GM11168 (cell line): ENCODE measurements around the gene GLDN.

ENCODE experiments used
- in situ Hi-C: fragments of 300-500 bp; cut with MboI; formaldehyde crosslinking; loops from one replicate; pipeline ENCODE4 v1.12.0; 2022; ENCODE audit warnings: low sequenced_read_pairs; ENCODE audit not compliant: unreplicated experiment

Gene GLDN

DNA sequence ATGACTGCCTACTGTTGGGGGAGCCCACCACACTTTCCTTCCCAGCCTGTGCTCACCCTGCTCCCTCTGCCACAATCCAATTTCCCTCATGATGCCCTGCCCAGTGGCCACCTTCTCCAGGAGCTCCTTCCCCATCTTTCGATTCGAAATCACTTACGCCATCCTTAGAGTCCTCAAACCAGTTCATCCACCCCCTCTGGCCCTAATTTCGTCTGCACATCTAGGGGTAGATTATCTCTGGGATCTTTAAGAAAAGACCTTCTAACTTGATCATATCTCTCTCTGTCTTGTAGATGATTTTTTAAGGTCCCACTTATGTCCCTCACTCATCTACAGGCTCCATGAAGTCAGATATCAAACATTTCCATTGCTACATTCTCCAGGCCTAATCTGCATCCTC, 20.1 kb upstream of the GLDN start:
- in situ Hi-C loops = no loop called here

DNA sequence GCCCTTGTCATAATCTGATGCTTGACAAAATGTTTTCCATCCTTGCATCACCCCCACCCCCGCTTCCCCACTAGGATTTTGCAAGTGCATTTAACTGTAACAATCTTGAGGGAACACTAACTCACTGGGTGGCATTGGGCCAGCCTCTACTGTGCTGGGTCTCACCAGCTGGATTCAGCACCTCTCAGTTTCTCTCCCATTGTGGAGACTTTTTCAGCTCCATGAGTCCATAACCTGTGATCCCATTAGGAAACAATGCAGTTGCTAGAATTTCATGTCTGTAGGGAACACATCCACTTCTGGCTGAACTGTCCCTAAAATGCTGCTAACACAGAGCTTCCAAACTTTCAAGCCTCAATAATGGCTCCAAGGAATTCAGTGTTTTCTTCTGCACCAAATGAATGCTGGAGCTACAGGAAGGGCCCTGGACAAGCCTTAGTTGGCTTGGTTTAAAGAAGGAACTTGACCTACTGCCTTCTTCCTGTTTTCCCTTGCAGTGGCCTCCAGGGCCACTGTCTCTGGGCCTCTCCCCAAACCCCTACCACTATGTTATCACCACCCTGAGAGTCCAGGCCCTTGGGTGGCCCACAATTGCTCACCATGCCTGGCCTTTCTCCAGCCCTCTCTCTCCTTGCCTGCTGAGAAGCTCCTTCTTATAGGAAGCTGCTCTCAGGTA, 18.7 kb upstream of the GLDN start:
- in situ Hi-C loops = no loop called here

DNA sequence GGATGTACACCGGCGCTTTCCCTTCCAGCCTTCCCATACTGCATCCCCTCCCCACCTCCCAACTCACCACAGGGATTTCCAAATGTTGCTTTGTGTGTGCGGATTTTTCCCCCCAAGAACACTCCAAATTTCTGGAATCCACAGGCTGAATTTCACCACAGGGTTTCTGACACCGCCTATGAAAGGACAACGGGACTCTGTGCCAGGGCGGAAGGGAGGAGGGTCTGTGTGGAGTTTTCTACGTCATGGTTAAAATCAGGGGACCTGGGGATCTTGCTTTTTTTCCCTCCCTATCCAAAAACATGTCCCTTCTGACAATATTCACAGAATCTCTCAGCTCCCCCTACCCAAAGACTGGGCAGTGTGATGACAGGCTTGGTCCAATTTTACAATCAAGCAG, 17.7 kb upstream of the GLDN start:
- in situ Hi-C loops = no loop called here

DNA sequence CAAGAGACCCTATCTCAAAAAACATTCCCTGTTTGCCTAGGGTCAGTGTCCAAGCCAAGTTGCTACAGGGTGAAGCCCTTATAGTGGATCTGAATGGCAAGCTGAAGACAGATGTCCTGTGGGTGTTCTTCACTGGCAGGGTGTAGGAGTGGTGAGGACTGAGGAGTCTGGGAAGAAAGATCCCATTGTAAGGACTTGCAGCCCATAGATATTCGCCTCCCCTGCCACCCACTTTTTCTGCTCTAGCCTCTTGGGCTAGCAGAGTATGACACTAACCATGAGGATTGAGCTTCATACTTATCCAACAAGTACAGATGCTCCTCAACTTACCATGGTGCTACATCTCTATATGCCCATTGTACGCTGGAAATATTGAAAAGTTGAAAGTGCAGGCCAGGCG, 16.3 kb upstream of the GLDN start:
- in situ Hi-C loops = no loop called here

DNA sequence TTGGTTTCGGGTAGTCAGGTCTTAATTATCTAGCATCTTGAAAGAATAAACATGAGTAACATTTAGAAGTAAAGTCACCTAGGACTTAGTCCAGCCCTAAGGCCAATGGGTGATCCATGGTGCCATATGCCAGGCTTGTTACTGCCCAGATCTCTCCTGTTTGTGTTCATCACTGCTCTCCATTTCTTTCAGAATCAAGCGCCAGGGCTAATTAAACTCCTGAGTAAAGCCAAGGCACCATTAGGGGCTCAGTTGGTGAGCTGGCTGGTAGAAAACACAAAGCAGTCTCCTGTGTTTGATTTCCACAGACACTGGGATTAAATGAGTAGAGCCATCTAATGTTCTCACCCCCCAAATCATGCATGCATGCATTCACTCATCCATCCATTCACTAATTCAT, 14.4 kb upstream of the GLDN start:
- in situ Hi-C loops = no loop called here

DNA sequence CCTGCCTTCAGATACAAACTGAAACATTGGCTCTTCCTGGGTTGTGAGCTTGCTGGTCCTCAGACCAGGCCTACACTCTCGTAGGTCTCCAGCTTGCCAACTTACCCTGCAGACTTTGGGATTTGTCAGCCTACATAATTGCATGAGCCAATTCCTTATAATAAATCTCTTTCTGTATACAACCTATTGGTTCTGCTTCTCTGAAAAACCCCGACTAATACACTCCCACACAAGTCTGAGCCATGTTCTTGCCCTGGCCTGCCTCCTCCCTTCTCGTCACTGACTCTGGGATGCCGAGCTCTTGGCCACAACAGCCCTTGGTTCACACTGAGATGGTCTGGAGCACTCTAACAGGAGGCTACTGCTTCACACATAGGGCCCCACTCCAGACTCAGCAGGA, 12.5 kb upstream of the GLDN start:
- in situ Hi-C loops = no loop called here

DNA sequence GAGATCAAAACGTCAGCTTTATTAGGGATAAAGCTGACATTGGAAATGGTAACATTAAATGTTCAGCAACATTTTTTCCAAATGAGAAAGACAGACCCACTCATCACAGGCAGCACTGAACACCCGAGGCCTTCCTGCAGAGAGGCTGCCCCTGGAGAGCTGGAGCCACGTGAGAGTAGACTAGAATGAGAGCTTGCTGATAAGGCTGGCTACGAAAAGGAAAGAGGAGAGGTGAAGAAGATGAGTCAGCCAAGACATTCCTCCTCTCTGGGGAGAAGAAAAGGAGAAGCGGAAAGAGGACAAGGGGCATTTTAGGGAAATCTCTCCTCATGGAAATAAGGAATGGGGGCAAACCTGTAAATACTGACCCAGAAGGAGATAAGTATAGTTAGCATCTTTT, 10.3 kb upstream of the GLDN start:
- in situ Hi-C loops = no loop called here

DNA sequence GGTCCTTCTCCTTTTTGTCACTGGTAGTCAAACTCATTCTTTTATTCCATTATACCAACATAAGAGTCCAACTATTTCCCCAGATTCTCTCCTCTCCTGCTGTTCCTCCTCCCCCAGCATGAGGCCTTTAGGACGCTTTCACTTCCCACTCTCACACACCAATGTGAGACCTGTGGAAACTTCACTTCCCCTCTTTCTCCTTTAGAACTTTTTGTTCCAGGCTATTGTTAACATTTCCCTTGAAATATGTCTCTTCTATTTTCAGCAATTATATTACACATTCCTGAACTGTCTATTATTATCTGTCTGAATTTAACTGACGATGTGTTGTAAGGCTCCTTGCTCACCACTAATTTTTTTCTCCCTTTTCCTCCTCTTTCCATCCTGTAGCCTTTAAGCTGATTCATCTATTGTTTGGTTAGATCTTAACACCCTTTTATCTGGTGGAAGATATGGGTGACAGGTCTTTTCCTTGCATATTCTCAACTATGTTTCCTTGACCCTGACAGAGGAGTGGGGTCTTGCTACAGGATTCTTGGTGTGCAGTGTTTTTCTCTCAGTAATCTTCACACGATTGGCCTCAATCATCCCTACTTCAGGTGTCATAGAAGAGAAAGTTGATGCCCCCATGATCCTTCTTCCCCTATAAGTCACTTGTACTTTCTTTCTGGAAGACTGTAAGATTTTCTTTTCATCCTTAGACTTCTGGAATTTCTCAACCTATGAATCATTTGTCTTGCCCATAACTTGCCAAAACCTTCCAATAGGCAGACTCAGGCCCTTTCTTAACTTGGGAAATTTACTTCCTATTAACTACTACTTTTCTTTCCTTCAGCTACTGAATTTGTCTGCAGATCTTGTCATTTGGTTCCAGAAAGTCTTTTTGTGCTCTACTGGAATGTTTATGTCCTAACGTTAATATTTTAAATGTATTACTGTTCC, 9.0 kb upstream of the GLDN start:
- in situ Hi-C loops = no loop called here

DNA sequence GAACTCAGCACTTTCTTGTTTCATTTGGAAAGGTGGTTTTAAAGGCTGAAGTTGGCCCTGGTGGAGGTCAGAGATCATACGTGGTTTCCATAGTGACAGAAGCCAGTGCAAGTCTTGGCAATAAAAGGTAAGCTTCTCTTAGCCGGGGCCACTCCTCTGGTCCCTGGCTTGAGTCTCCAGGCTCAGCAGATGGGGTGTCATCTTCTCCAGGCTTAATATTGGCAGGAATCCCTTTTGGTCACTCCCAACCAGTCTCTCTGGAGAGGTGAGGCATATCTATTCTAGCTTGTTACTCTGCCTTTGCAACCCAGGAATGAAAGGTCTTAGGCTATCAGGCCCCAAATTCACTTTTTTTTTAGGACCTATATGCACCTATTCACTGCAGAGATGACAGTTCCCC, 7.9 kb upstream of the GLDN start:
- in situ Hi-C loops = no loop called here

DNA sequence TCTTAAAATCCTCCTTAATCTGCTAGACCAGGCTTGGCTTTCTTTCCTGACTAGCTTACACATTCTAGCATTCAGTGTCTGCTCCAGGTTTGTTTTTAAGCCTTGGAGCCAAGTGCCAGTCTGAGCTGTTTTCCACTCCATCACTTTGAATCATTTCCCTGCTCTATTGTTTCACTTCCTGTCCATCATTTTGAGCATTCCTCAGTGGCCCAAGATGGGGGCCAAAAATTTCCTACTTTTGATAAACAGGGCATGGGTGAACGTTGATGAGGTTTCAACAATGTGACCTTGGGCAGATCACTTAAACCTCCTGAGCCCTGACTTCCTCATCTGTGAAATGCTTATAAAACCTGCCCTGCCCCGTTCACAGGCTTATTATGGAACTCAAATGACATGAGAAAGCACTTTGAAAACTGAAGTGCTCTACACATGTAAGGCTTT, 7.4 kb upstream of the GLDN start:
- in situ Hi-C loops = no loop called here

DNA sequence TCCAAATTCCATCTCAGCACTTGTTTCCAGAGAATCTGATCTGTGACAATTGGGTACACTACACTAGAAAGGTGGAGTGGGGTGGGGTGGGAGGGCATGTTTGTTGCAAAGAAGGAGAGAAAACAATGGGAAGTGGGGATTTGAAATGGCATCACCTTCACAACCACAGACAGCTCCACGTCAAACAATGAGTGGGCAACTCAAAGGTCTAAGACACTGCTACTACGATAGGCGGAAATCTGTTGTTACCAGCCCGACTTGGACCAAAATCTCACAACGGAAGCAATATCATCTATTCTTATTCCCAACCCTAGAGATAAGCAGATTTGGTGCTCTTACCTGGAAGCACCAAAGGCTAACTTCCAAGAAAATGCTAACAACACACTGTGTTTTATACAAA, 6.4 kb upstream of the GLDN start:
- in situ Hi-C loops = no loop called here

DNA sequence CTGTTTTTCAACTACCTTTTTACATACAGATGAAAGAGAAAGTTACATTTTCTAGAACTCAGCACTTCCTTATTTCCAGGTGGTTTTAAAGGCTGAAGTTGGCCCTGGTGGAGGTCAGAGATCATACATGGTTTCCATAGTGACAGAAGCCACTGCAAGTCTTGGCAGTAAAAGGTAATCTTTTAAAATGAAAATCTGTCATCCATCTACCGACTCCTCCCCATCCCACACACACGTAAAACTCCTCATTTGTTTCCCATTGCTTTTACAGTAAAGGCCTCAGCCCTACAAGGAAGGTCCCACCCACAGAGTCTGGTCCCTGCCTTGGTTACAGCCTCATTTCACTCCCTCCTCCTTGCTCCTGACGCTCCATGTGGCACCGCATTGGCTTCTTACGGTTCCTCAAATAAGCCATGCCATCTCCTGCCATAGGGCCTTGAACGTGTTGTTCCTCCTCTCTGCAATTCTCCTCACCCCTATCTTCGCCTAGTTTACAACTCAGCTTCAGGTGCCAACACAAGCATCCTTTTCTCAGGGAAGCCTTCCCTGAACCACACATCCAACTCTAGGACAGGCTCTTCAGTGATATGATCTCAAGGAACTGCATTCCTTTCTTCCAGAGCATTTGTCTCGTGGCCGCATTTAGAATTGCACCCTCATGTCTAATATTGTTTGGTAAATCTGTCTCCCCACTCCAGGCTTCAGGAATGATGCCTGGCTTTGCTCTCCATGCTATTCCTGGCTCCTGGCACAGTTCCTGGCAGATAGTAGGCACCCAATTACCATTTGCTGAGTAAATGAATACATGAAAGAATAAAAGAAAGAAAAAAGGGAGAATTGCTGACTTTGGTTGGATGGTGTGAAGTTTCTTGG, 5.7 kb upstream of the GLDN start:
- in situ Hi-C loops = no loop called here

DNA sequence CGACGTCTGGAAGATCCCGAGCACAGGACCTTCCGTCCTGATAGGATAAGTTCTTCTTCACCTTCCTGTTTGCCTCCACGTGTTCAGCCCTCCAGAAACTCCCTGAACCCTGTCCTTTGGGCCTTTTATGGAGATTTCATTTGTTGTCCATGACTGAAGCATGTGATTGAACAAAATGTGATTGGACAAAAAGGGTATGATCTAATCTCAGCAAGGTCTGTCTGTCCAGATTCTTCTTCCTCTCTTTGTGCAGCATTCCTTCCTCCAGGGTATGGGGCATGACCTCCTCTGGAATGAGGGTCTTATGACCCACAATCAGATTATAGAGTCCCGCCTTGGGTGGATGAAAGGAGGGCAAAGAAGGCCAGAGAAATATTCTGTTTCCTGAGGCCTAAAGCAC, 3.0 kb upstream of the GLDN start, which contains the start of gene CYP19A1:
Gene CYP19A1 (minus strand): TSS at position 101 of the 400 bp plus-strand sequence. CDS start 95,684 bp downstream, outside the sequence.
- in situ Hi-C loops = no loop called here

DNA sequence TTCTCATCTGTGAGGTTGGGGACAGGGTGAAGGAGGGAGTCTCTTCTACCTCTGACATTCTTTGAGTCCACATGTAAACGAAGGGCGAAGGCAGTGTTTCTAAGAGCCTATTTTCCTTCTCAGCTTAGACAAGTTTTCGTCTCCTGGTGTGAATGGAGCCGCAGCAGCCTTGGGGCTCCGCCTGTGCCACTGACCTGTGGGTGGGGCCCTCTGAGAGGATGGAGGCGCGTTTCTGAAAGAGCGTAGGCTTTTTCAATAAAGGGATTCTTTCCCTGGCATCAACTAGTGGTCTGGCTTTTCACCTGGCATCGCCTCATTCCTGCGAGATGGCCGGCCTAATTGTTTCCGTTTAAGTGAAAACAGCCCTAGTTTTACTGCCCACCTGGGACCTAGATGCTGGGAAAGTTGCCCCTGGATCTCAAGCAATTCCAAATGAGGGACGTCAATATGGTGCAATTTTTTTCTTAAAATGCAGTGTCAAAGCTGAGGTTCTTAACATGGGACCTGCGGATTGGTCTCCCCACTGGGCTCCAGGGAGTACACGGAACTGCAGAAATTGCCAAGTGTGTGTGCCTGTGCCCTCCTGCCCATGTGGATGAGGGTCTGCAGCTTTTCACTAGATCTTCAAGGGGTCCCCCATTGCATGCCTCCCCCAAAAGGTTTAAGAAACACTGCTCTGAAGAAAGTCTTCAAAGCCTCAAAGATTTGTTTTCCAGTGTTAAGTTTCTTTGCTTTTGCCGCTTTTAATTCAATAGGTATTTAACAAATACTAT, 958 bp downstream of the GLDN start:
- in situ Hi-C loops = no loop called here

DNA sequence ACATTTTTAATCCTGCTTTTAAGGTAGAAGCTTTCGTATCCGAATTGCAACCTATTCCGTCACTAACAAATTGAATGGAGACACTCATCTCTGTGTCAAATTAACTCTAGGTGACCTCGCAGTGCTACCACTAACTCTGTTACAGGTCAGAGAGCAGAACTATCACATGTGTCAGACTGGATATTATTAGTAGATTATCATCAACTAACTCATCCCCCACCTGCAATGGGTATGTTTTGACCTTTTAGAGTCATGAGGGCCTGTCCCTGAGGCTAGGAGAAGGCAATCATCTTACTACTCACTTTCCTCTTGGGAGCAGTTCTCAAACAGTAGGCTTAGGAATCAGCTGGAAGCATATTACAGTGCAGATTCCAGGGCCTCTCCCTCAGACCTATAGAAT, 2.0 kb downstream of the GLDN start:
- in situ Hi-C loops = no loop called here

DNA sequence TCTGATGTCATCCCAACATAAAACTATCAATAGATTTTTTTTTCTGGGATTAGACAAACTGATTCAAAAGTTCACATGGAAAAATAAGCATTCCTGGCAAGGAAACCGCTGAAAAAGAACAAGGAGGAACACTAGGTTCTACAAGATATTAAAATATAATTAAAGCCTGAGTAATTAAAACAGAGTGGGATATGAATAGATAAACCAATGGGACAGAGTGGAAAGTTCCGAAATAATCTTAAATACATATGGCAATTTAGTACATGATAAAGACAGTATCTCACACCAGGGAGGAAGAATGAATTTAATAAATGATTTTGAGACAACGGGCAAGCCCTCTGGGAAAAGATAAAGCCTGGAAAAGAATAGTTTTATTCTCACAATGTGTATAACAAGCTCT, 4.7 kb downstream of the GLDN start:
- in situ Hi-C loops = no loop called here

DNA sequence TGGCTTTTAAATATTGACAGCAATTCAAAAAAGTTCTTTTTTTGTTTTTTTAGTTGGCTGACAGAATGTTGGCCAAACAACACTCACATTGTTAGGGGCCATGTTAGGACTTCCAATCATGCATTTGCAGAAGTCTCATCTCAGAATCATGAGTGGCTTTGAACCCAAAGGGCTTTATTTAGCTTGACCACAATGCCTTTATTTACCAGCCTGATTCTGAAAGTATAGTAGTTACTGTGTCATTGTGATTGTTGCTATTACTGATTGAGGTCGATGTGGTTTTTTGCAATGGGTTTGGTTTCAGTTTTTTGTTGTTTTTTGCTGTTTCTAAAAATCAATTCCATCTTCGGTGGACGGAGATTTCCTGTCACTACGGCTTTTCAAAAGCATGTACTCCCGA, 7.2 kb downstream of the GLDN start:
- in situ Hi-C loops = no loop called here

DNA sequence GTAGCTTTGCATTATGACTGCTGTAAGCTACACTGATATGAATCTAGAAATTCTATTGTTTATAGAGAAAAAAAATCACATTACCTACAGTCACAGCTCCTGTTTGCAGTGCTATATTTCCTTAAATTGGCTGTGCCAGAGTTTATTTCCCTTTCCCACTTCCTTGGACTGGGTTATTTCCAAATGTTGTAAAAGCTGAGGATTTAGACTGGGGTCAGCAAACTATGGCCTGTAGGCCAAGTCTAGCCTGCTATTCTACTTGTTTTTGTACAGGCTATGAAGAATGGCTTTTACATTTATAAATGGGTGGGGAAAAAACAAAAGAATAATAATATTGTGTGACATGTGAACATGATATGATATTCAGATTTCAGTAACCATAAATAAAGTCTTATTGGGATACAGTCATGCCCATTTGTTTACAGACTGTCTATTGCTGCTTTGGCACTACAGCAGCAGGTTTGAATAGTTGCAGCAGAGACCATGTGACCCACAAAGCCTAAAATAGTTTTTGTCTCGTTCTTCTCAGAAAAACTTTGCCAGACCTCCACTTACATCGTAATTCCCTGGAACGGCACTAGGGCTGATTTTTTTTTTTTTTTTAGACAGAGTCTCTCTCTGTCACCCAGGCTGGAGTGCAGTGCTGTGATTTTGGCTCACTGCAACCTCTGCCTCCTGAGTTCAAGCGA, 7.8 kb downstream of the GLDN start:
- in situ Hi-C loops = no loop called here

DNA sequence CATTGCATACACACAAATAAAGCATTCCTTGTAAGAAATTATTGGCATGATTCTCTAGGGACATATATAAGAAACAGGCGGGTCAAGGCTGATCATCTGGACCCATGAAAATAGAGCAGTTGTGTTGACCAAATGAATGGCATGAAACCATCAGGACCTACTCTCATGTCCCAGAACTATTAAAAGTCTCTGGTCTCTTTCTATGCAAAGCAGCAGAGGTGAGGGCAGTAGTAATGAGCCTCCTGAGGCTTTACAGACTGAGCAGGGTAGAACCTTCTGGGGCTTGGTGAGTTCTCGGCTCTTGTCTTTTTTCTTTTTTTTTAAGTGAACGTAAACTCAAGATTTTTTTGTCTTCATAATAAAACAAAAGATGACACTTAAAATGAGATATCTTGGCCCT, 9.3 kb downstream of the GLDN start:
- in situ Hi-C loops = no loop called here
